SK-N-MC (cell line): ENCODE results near the gene DHRS9.

Experiments
- EZH2 ChIP-seq: fragments of 200-600 bp; sonication (generic); IDR thresholded peaks from one replicate; pipeline ENCODE4 v1.6.1; 2017; ENCODE audit warnings: antibody characterized with exemption
- FOXP2 ChIP-seq: optimal IDR thresholded peaks from 2 replicates; pipeline ENCODE3; 2011; ENCODE audit warnings: mild to moderate bottlenecking, moderate library complexity; ENCODE audit not compliant: insufficient read depth; ENCODE audit errors: extremely low read length, control extremely low read depth
- POLR2AphosphoS5 ChIP-seq: IDR thresholded peaks from 2 replicates; pipeline ENCODE4 v1.6.1; 2012; ENCODE audit warnings: mild to moderate bottlenecking, low read depth, low read length, borderline replicate concordance

GRCh38 chr2:169050476-169051240, 18.7 kb upstream of the DHRS9 start:
- TF ChIP-seq FOXP2 (no peak), EZH2 (no peak), POLR2AphosphoS5 (no peak)
